ENCODE data around the gene MAMDC4.
A peak's percentile ranks its signal among the peaks of the same experiment; 100 is the strongest.

MAMDC4 gene

GRCh38 chr9:136896027-136896426 lies 43.9 kb downstream of the MAMDC4 start:
- DNase-seq, result no peak

GRCh38 chr9:136898483-136899100 lies 46.4 kb downstream of the MAMDC4 start:
- peak; percentile 33 for DNase-seq

DNA sequence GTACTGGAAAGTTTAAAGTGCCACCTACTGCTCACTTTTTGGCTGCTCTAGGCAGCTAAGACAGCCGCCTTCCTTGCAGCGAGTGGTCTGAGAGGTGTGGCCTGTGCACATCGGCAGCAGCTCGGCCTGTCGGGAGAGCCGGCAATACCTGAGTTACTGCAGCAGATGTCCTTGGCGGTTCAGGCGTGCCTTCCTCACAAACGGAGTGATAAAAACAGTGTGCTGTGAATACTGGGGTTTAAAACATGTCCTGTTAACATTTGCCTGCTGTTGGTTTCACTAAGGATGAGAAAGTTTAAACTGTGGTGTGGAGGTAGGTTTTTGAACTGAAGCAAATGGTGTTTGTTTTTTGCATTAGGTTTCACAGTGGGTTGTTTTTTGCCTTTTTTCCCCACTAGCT lies 47.0 kb downstream of the MAMDC4 start:
- DNase-seq, result peak; percentile 62

- DNase-seq, result no peak
Measured at GRCh38 chr9:136900556-136900955, 48.4 kb downstream of the MAMDC4 start.

DNA sequence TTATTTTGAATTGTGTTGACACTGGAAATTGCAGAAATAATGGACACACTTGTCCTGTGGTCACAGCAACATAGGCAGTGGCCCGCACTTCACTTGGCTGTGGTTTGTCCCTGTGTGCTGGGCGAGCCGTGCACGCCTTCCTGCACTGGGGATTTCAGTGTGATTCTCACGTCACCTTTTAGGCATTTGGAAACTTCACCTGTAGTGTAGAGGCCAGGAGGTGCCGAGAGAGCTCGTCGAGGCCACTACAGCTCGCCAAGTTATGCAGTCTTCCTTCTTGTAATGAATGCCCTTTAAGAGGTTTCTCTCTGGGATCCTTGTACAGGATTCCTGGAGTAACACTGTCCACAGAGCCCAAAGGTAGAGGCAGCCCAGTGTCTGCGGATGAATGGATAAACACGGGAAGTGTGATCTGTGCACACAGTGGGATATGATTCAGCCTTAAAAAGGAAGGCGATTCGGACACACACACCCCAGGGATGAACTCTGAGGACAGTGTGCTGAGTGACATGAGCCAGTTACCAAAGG lies 48.9 kb downstream of the MAMDC4 start:
- DNase-seq, result peak; percentile 88

- peak; percentile 94 for DNase-seq
Measured at GRCh38 chr9:136901516-136902258, 49.5 kb downstream of the MAMDC4 start.

GRCh38 chr9:136902259-136902821 lies 50.2 kb downstream of the MAMDC4 start:
- peak; percentile 97 for DNase-seq

DNA sequence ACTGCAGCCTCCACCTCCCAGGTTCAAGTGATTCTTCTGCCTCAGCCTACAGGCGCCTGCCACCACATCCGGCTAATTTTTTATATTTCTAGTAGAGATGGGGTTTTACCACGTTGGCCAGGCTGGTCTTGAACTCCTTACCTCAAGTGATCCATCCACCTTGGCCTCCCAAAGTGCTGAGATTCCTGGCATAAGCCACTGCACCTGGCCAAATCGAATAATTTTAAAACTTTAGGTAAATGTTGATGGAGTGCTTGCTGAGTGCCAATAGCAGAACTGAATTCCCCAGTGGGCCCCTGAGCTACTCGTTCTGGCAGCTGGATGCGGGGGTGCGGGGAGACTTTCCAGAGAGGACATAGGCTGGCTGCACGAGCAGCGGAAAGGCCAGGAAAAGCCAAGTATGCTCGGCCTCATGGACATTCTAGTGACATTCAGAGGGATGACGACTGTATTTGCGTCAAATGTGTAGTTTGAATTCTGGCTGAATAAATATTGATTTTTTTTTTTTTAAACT lies 51.0 kb downstream of the MAMDC4 start:
- peak; percentile 99 for DNase-seq

DNA sequence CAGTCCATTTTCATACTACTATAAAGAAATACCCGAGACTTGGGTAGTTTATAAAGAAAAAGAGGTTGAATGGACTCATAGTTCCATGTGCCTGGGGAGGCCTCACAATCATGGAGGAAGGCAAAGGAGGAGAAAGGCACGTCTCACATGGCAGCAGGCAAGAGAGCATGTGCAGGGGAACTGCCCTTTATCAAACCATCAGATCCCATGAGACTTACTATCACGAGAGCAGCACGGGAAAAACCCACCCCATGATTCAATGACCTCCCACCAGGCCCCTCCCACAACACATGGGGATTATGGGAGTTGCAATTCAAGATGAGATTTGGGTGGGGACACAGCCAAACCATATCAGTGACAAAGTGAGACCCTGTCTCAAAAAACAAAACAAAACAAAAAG lies 54.1 kb downstream of the MAMDC4 start:
- DNase-seq, result no peak

DNA sequence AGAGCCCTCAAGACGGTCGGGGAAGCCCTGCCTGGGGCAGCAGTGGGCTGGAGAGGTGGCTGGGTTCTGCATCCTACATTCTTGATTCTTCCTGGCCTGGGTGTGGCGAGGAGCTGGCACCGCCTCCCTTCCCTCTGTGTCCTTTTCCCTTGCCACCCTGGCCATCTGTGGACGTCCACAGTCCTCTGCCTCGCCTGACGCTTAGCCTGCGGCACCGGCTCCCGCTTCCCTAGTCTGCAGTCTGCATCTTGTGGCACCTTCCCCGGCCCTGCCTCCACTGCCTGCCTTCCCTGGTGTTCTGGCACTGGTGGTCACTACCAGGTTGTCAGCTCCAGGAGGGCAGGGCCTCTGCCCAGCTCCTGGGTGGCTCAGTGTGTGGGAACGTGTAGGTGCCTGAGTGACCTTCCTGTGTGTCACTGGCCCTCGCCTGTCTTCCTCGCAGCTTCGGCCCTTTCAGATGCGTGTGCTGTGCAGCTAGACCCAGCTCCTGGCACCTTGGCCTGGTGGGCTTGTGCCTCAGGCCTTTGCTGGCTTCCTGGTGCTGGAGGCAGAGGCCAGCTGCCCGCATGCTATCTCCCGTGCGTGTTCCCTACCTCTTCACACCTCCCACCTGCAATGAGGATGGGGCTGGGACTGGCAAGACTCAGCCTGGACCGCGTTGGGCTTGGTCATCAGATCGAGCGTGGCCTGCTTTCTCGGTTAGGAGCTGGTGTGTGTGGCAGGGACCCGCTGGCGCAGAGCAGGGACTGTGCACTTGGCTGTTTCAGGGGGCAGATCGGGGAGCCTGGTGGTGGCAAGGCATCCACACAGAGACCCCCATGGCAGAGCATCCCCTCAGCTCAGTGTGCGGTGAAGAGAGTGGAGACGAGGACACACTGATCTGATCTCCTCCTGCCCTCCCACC lies 55.1 kb downstream of the MAMDC4 start:
- DNase-seq, result no peak

All from DMS53 (cell line).